CD14-positive monocyte (primary cell): ENCODE results near the gene TMEM129. TPM values are rescaled to one million over a fixed set of nuclear protein-coding genes. Genes with fewer than 3 reads are reported as not detected.

ENCODE experiments used
- DNase-seq, 3 donors: peaks; one replicate each; pipeline ENCODE4 v3.0.0-alpha.2; 2011 to 2022
- H2AFZ ChIP-seq: 2 replicates; pipeline ENCODE4 v1.6.0; 2012; ENCODE audit warnings: mild to moderate bottlenecking, low read depth, low read length, inconsistent platforms; ENCODE audit not compliant: insufficient read depth, poor library complexity, severe bottlenecking
- H3K27ac ChIP-seq, 2 donors: 1 replicate in 1 of 2; 2 replicates in 1 of 2; pipeline ENCODE4 v1.5.1; 2012 to 2013; ENCODE audit warnings: low read length in 2 of 2, control low read depth in 1 of 2, inconsistent platforms in 1 of 2, low read depth in 1 of 2, mild to moderate bottlenecking in 1 of 2
- H3K27me3 ChIP-seq, 2 donors: one replicate each; pipeline versions ENCODE4 v1.6.0 to v1.6.1; 2011 to 2013; ENCODE audit warnings: low read length in 2 of 2; ENCODE audit not compliant: control insufficient read depth in 2 of 2, insufficient read depth in 2 of 2
- H3K36me3 ChIP-seq, 2 donors: replicated peaks in 1 of 2; 1 replicate in 1 of 2; 2 replicates in 1 of 2; pipeline versions ENCODE4 v1.5.1 to v1.6.1; 2012 to 2013; ENCODE audit warnings: low read length in 2 of 2, control low read depth in 1 of 2, inconsistent platforms in 1 of 2, mild to moderate bottlenecking in 1 of 2; ENCODE audit not compliant: insufficient read depth in 2 of 2, control insufficient read depth in 1 of 2
- H3K4me1 ChIP-seq, 2 donors: 1 replicate in 1 of 2; 2 replicates in 1 of 2; pipeline versions ENCODE4 v1.5.1 to v1.6.1; 2012 to 2013; ENCODE audit warnings: low read length in 2 of 2, control low read depth in 1 of 2, inconsistent platforms in 1 of 2, mild to moderate bottlenecking in 1 of 2, moderate library complexity in 1 of 2; ENCODE audit not compliant: insufficient read depth in 2 of 2, control insufficient read depth in 1 of 2
- H3K4me2 ChIP-seq: replicated peaks from 2 replicates; pipeline ENCODE3; 2012; ENCODE audit warnings: low read length, moderate library complexity, mild to moderate bottlenecking; ENCODE audit not compliant: poor library complexity, severe bottlenecking; ENCODE audit errors: extremely low read depth
- H3K4me3 ChIP-seq, 3 experiments: fragments of 200-600 bp in 1 of 3; sonication (generic) in 1 of 3; replicated peaks in 1 of 3; 1 replicate in 2 of 3; 2 replicates in 1 of 3; pipeline ENCODE4 v1.5.1; 2011 to 2013; ENCODE audit warnings: low read length in 3 of 3, mild to moderate bottlenecking in 3 of 3, control low read depth in 2 of 3, low read depth in 2 of 3, inconsistent platforms in 1 of 3, moderate library complexity in 1 of 3
- H3K79me2 ChIP-seq: 2 replicates; pipeline ENCODE4 v1.6.0; 2012; ENCODE audit warnings: mild to moderate bottlenecking, control low read depth, inconsistent platforms, low read length, moderate library complexity; ENCODE audit not compliant: insufficient read depth
- H3K9ac ChIP-seq: 2 replicates; pipeline ENCODE4 v1.6.0; 2017; ENCODE audit warnings: low read length, mild to moderate bottlenecking; ENCODE audit not compliant: insufficient read depth, poor library complexity, severe bottlenecking
- H3K9me3 ChIP-seq, 2 donors: replicated peaks in 1 of 2; 1 replicate in 1 of 2; 2 replicates in 1 of 2; pipeline versions ENCODE4 v1.5.1 to v1.6.1; 2012 to 2013; ENCODE audit warnings: low read length in 2 of 2, control low read depth in 1 of 2; ENCODE audit not compliant: control insufficient read depth in 1 of 2, insufficient read depth in 1 of 2
- H4K20me1 ChIP-seq: 2 replicates; pipeline ENCODE4 v1.6.0; 2012; ENCODE audit warnings: mild to moderate bottlenecking, low read length, control low read depth, moderate library complexity; ENCODE audit not compliant: insufficient read depth
- H3K27ac Mint-ChIP-seq, 7 donors: one replicate each; pipeline ENCODE4 v1.8.0; 2020; ENCODE audit warnings: mild to moderate bottlenecking in 7 of 7, mixed read lengths in 7 of 7, moderate library complexity in 6 of 7, inconsistent platforms in 2 of 7
- H3K27me3 Mint-ChIP-seq, 3 donors: one replicate each; pipeline ENCODE4 v1.8.0; 2021 to 2022; ENCODE audit warnings: low read depth in 3 of 3, mild to moderate bottlenecking in 3 of 3, mixed read lengths in 3 of 3, moderate library complexity in 3 of 3, inconsistent platforms in 1 of 3
- H3K36me3 Mint-ChIP-seq, 2 donors: one replicate each; pipeline ENCODE4 v1.8.0; 2020; ENCODE audit warnings: mixed read lengths in 2 of 2, inconsistent platforms in 1 of 2, mild to moderate bottlenecking in 1 of 2
- H3K4me1 Mint-ChIP-seq: one replicate; pipeline ENCODE4 v1.8.0; 2020; ENCODE audit warnings: mild to moderate bottlenecking, mixed read lengths
- H3K4me3 Mint-ChIP-seq, 2 donors: one replicate each; pipeline ENCODE4 v1.8.0; 2020; ENCODE audit warnings: mild to moderate bottlenecking in 2 of 2, mixed read lengths in 2 of 2, moderate library complexity in 1 of 2
- H3K9me3 Mint-ChIP-seq, 7 donors: one replicate each; pipeline ENCODE4 v1.8.0; 2020 to 2022; ENCODE audit warnings: mixed read lengths in 7 of 7, mild to moderate bottlenecking in 6 of 7, moderate library complexity in 6 of 7, inconsistent platforms in 2 of 7
- WGBS: methylation state at CpG from one replicate; pipeline ENCODE4 v1.1.5; 2013; ENCODE audit warnings: missing lambda C conversion rate; ENCODE audit not compliant: insufficient coverage; 5-methylcytosine and 5-hydroxymethylcytosine counted together
- intact Hi-C, 2 donors: fragments of 100-400 bp; cut with micrococcal nuclease; formaldehyde crosslinking; loops; one replicate each; pipeline versions ENCODE4 v1.15.0 to v1.15.1; 2023
- polyA plus RNA-seq, 3 donors: library from polyadenylated mRNA; depleted of rRNA in 1 of 3; unstranded in 2 of 3; stranded (reverse) in 1 of 3; fragments of 300-500 nt in 2 of 3; fragments of >200 nt in 1 of 3; fragmentation: Illumina TruSeq in 2 of 3; gene quantifications; 1 replicate in 2 of 3; 2 replicates in 1 of 3; pipeline ENCODE4 v1.2.3, GENCODE V29; 2012 to 2021
- TF ChIP-seq, protein P1 (sequence below): fragments of 200-600 bp; IDR thresholded peaks from one replicate; pipeline ENCODE4 v1.8.0; 2022; ENCODE audit warnings: antibody characterized with exemption, mild to moderate bottlenecking

Gene TMEM129
- polyA plus RNA-seq, 3 donors: 22.4 to 40.2 (median 24.1) TPM

- TF ChIP-seq, protein P1, sequence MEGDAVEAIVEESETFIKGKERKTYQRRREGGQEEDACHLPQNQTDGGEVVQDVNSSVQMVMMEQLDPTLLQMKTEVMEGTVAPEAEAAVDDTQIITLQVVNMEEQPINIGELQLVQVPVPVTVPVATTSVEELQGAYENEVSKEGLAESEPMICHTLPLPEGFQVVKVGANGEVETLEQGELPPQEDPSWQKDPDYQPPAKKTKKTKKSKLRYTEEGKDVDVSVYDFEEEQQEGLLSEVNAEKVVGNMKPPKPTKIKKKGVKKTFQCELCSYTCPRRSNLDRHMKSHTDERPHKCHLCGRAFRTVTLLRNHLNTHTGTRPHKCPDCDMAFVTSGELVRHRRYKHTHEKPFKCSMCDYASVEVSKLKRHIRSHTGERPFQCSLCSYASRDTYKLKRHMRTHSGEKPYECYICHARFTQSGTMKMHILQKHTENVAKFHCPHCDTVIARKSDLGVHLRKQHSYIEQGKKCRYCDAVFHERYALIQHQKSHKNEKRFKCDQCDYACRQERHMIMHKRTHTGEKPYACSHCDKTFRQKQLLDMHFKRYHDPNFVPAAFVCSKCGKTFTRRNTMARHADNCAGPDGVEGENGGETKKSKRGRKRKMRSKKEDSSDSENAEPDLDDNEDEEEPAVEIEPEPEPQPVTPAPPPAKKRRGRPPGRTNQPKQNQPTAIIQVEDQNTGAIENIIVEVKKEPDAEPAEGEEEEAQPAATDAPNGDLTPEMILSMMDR: no peak
- H3K27ac Mint-ChIP-seq: no peak overlapping the region
- Histone ChIP-seq H3K4me1 (peaks cover 26 to 29% of the 10 kb centered on the region in 2 donors), H3K4me3 (no peak overlapping the region), H3K9ac (no peak overlapping the region), H4K20me1 (peaks cover 10% of the 10 kb centered on the region), H3K79me2 (no peaks in the 10 kb centered on the region), H3K27ac (no peak overlapping the region), H3K27me3 (peaks cover 0 to 6% of the 10 kb centered on the region in 2 donors), H2AFZ (no peak overlapping the region), H3K36me3 (peaks cover 8 to 14% of the 10 kb centered on the region in 2 donors), H3K9me3 (no peaks in the 10 kb centered on the region), H3K4me2 (no peak overlapping the region)
- peaks cover 10% of the 10 kb centered on the region for H3K4me1 Mint-ChIP-seq
- intact Hi-C loops: loop anchor here in 1 of 2 donors (5.0 kb wide), 1 partner anchor 148 kb away; no protein-coding TSS in a partner anchor
- WGBS: 67% methylated on average over 1 of the region's 3 CpGs
- H3K4me3 Mint-ChIP-seq: no peak overlapping the region
- peaks cover 0 to 6% (median 1%) of the 10 kb centered on the region in 3 donors for H3K27me3 Mint-ChIP-seq
- peaks cover 11 to 14% of the 10 kb centered on the region in 2 donors for H3K36me3 Mint-ChIP-seq
- DNase-seq: no peak
- H3K9me3 Mint-ChIP-seq: peaks cover 0 to 4% (median 0%) of the 10 kb centered on the region in 7 donors
Observed at GRCh38 chr4:1749370-1749769, 28.2 kb upstream of the TMEM129 start.

- Mint-ChIP-seq H3K4me1 (peaks cover 9% of the 10 kb centered on the region), H3K36me3 (peaks cover 17 to 23% of the 10 kb centered on the region in 2 donors), H3K9me3 (peaks cover 0 to 4% (median 0%) of the 10 kb centered on the region in 7 donors), H3K27me3 (peaks cover 0 to 6% (median 1%) of the 10 kb centered on the region in 3 donors), H3K4me3 (no peak overlapping the region), H3K27ac (no peak overlapping the region)
- Histone ChIP-seq H3K9me3 (no peaks in the 10 kb centered on the region), H3K4me2 (peak overlapping the region; percentile 33), H3K4me3 (no peak overlapping the region), H3K9ac (no peak overlapping the region), H4K20me1 (peaks cover 10% of the 10 kb centered on the region), H3K27ac (no peak overlapping the region), H3K79me2 (no peaks in the 10 kb centered on the region), H2AFZ (peak overlapping the region; percentile 53), H3K27me3 (peaks cover 0 to 6% of the 10 kb centered on the region in 2 donors), H3K4me1 (peaks cover 23 to 24% of the 10 kb centered on the region in 2 donors), H3K36me3 (peaks cover 16 to 23% of the 10 kb centered on the region in 2 donors)
- TF ChIP-seq, protein P1: peak; percentile 90
- intact Hi-C loops: loop anchor here in 1 of 2 donors (1.0 to 5.0 kb wide), 2 partner anchors 62 to 149 kb away; no protein-coding TSS in a partner anchor
- 2% methylated on average over 15 of the region's 29 CpGs for WGBS
- DNase-seq: peak; percentile 51 to 56 (median 54)
Observed at GRCh38 chr4:1748465-1748995, 27.4 kb upstream of the TMEM129 start.
